Measurements from ENCODE around the gene PHLPP1.

DNA sequence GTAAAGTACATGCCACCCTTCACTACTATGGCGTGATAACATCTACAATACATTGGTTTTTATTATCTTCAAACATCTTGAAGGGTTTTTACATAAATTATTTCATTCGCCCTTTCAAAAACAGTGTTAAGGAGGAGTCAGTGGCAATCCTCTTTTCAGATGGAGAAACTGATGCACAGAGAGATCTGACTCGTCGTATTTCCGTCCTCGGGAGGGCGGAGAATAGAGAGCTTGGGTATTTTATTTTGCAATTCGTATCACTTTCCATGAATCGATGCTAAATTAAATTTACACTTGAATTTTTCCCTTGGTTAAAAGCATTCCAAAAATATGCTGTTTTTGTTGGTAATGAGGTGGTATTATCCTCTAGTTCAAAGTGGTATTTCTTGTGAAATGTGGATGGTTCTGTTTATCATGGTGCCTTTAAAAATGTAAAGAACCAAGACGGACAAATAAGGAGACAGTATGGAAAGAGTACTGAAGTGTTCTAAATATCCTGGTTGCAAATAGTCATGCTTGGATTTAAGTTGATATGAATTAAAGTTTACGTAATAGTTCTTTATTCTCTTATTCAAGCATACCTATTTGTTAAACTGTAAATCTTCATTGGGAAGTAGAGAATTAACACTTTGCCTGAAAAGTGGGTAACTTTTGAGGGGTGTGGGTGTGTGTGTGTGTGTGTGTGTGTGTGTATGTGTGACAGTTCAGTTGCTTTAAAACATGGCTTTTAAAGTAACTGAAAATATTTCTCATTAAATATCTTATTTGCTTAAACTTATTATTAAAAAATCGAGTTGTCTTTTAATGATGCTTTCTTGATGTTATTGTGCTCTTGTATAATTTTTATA is 5.6 kb downstream of the PHLPP1 start:
- TF ChIP-seq, protein P1, sequence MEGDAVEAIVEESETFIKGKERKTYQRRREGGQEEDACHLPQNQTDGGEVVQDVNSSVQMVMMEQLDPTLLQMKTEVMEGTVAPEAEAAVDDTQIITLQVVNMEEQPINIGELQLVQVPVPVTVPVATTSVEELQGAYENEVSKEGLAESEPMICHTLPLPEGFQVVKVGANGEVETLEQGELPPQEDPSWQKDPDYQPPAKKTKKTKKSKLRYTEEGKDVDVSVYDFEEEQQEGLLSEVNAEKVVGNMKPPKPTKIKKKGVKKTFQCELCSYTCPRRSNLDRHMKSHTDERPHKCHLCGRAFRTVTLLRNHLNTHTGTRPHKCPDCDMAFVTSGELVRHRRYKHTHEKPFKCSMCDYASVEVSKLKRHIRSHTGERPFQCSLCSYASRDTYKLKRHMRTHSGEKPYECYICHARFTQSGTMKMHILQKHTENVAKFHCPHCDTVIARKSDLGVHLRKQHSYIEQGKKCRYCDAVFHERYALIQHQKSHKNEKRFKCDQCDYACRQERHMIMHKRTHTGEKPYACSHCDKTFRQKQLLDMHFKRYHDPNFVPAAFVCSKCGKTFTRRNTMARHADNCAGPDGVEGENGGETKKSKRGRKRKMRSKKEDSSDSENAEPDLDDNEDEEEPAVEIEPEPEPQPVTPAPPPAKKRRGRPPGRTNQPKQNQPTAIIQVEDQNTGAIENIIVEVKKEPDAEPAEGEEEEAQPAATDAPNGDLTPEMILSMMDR (conservative IDR thresholded peaks at IDR 0.05; ENCODE audit: low read length) = no peak
- TF ChIP-seq EZH2phosphoT487 (IDR thresholded peaks at IDR 0.05; ENCODE audit: borderline replicate concordance) = no peak
